NCI-H2107 treated with DMSO at 0.1 percent for 48 hours (cell line): Measurements from ENCODE around the gene LTBR.
A peak's percentile ranks its signal among the peaks of the same experiment; 100 is the strongest.
"Not testable (repeated sequence)": the region's sequence is repeated elsewhere in the genome, so short reads cannot be mapped to it uniquely, and the experiment has no call there.

Experiments used
- DNase-seq: peaks from one replicate; lab custom pipeline; 2025; ENCODE audit not compliant: unreplicated experiment; lab: John Stamatoyannopoulos, UW

LTBR gene

GRCh38 chr12:6383572-6384498, at the start of gene LTBR:
LTBR (plus strand) TSS chr12:6384162; CDS start chr12:6384359, 197 bp downstream.
- DNase-seq, result no peak

GRCh38 chr12:6334359-6334758, 49.6 kb upstream of the LTBR start:
- DNase-seq, result no peak

GRCh38 chr12:6334940-6335450, 49.0 kb upstream of the LTBR start:
- DNase-seq, result no peak

GRCh38 chr12:6335451-6336078, 48.4 kb upstream of the LTBR start:
- DNase-seq, result no peak

GRCh38 chr12:6336079-6336888, 47.7 kb upstream of the LTBR start:
- peak; percentile 68 for DNase-seq

GRCh38 chr12:6336889-6337853, 46.8 kb upstream of the LTBR start:
- no peak for DNase-seq

- no peak for DNase-seq
Observed at GRCh38 chr12:6337958-6338433, 46.0 kb upstream of the LTBR start.

GRCh38 chr12:6338536-6338935, 45.4 kb upstream of the LTBR start:
- not testable (repeated sequence) for DNase-seq

- no peak for DNase-seq
Observed at GRCh38 chr12:6338955-6339354, 45.0 kb upstream of the LTBR start.

GRCh38 chr12:6340032-6340638, 43.8 kb upstream of the LTBR start:
- no peak for DNase-seq

- DNase-seq, result no peak
Observed at GRCh38 chr12:6340745-6341416, 43.1 kb upstream of the LTBR start.

GRCh38 chr12:6341417-6342139, 42.4 kb upstream of the LTBR start, which contains the start of gene TNFRSF1A:
TNFRSF1A (minus strand) TSS chr12:6342076; CDS start chr12:6341814, 262 bp downstream.
- no peak for DNase-seq

GRCh38 chr12:6342140-6342889, 41.6 kb upstream of the LTBR start:
- DNase-seq, result no peak

GRCh38 chr12:6343518-6343917, 40.4 kb upstream of the LTBR start:
- DNase-seq, result no peak

- DNase-seq, result not testable (repeated sequence)
Observed at GRCh38 chr12:6344101-6344660, 39.8 kb upstream of the LTBR start.

GRCh38 chr12:6345319-6346091, 38.5 kb upstream of the LTBR start:
- DNase-seq, result no peak
